AG09319 (cell line): ENCODE results near the gene FBXL5.

Experiments
- DNase-seq: peaks from one replicate; pipeline ENCODE4 v3.0.0-alpha.2; 2010; ENCODE audit warnings: low read depth; ENCODE audit errors: extremely low read depth
- CTCF ChIP-seq: IDR thresholded peaks from 2 replicates; pipeline ENCODE4 v1.5.1; 2011; ENCODE audit warnings: low read depth, mild to moderate bottlenecking, inconsistent platforms, low read length, moderate library complexity

The FBXL5 gene

GRCh38 chr4:15684498-15684897, 29.3 kb upstream of the FBXL5 start:
- DNase-seq = no peak
- TF ChIP-seq CTCF = no peak

GRCh38 chr4:15683143-15683495, 28.0 kb upstream of the FBXL5 start:
- no peak for DNase-seq
- TF ChIP-seq CTCF = no peak

- TF ChIP-seq CTCF = no peak
- DNase-seq = no peak
Observed at GRCh38 chr4:15682242-15683142, 27.3 kb upstream of the FBXL5 start.

- DNase-seq = peak; percentile 95
- no peak; the same call in 1 of the 2 replicates for TF ChIP-seq CTCF
Observed at GRCh38 chr4:15681372-15682241, 26.4 kb upstream of the FBXL5 start, which contains the start of gene FAM200B. Gene FAM200B, plus strand, starts transcription at chr4:15681827. Its CDS starts 5,151 bp downstream, at chr4:15686978.

- no peak for TF ChIP-seq CTCF
- no peak for DNase-seq
Observed at GRCh38 chr4:15681067-15681371, 25.9 kb upstream of the FBXL5 start.

GRCh38 chr4:15677507-15677988, 22.4 kb upstream of the FBXL5 start:
- no peak for TF ChIP-seq CTCF
- no peak for DNase-seq

- DNase-seq = no peak
- no peak for TF ChIP-seq CTCF
Observed at GRCh38 chr4:15676899-15677298, 21.7 kb upstream of the FBXL5 start.
